Adrenal gland (tissue), 12 donors: ENCODE measurements around the gene DCTN2. TPM values are rescaled to one million over a fixed set of nuclear protein-coding genes. Genes with fewer than 3 reads are reported as not detected.

Source experiments
- DNase-seq, 7 donors: peaks; one replicate each; pipeline ENCODE4 v3.0.0-alpha.2; 2019 to 2020
- H3K27ac ChIP-seq, 5 donors: fragments of 200-600 bp; sonication (generic) in 4 of 5; 1 replicate in 3 of 5; 2 replicates in 2 of 5; pipeline versions ENCODE4 v1.5.1 to v1.8.0; 2016 to 2020; ENCODE audit warnings: mild to moderate bottlenecking in 1 of 5
- H3K27me3 ChIP-seq: fragments of 200-600 bp; 2 replicates; pipeline ENCODE4 v1.8.0; 2021
- H3K36me3 ChIP-seq, 2 donors: fragments of 200-600 bp; replicated peaks in 1 of 2; 1 replicate in 1 of 2; 2 replicates in 1 of 2; pipeline versions ENCODE4 v1.5.1 to v1.8.0; 2018 to 2022
- H3K4me1 ChIP-seq, 2 donors: fragments of 200-600 bp; replicated peaks in 1 of 2; 1 replicate in 1 of 2; 2 replicates in 1 of 2; pipeline versions ENCODE4 v1.5.1 to v1.8.0; 2018 to 2021
- H3K4me3 ChIP-seq, 4 donors: fragments of 200-600 bp; sonication (generic) in 3 of 4; one replicate each; pipeline ENCODE4 v1.5.1; 2016 to 2018
- H3K9me3 ChIP-seq, 3 donors: fragments of 200-600 bp; sonication (generic) in 1 of 3; replicated peaks in 1 of 3; 1 replicate in 2 of 3; 2 replicates in 1 of 3; pipeline versions ENCODE4 v1.5.1 to v1.8.0; 2016 to 2021
- CTCF ChIP-seq, 6 experiments: fragments of 450-650 bp in 4 of 6; fragments of 200-600 bp in 2 of 6; sonication (generic) in 1 of 6; IDR thresholded peaks; 1 replicate in 5 of 6; 2 replicates in 1 of 6; pipeline versions ENCODE4 v1.5.1 to v1.8.0; 2016 to 2021; ENCODE audit warnings: antibody characterized with exemption in 6 of 6, mild to moderate bottlenecking in 2 of 6, moderate library complexity in 1 of 6
- POLR2A ChIP-seq, 2 donors: fragments of 450-650 bp; IDR thresholded peaks; one replicate each; pipeline ENCODE4 v1.6.1; 2017; ENCODE audit warnings: antibody characterized with exemption in 2 of 2, mild to moderate bottlenecking in 2 of 2, moderate library complexity in 1 of 2
- WGBS, 4 donors: extraction: QIAGEN DNeasy Blood & Tissue Kit in 2 of 4; methylation state at CpG; one replicate each; pipeline versions ENCODE4 v1.1.5 to v1.1.7; 2013 to 2017; 5-methylcytosine and 5-hydroxymethylcytosine counted together
- intact Hi-C, 2 donors: fragments of 100-400 bp; cut with DNase I; formaldehyde crosslinking; loops; one replicate each; pipeline versions ENCODE4 v1.14.1 to v1.15.0; 2022 to 2023
- polyA plus RNA-seq, 3 donors: library from polyadenylated mRNA; stranded (reverse); fragments of 200-250 nt in 2 of 3; fragments of 350-450 nt in 1 of 3; fragmentation: Illumina TruSeq in 1 of 3; extraction: RNeasy Lipid Tissue Mini Kit (QIAGEN cat#74804) in 1 of 3; gene quantifications; one replicate each; pipeline ENCODE4 v1.2.3, GENCODE V29; 2013 to 2014
- total RNA-seq, 9 donors: library from RNA; depleted of rRNA in 4 of 9; stranded (reverse); fragments of >200 nt in 4 of 9; fragments of 120-200 nt in 1 of 9; fragmentation: NEBNext Ultra II Directional in 1 of 9; extraction: Animal tissue kit (Norgen Biotek cat#: 25700) in 1 of 9; gene quantifications; one replicate each; pipeline versions ENCODE4 v1.1.0 to v1.2.4, GENCODE V29; 2013 to 2023
- donor health status: healthy with polysubstance abuse.
- donor health status: Bipolar disorder and iron deficiency.
- donor health status: DM: yes; HTN: yes; CAD: no.
- donor health status: DM: no; HTN: no; CAD: no.
- donor health status: DM: no; HTN: no; CAD: no.
- donor health status: DM: yes; HTN: yes; CAD: no.

Gene DCTN2
- total and polyA plus RNA-seq, 12 donors, result 81.2 to 238 (median 135) TPM

GRCh38 chr12:57491393-57492280 is 55.4 kb downstream of the DCTN2 start:
- Histone ChIP-seq H3K27me3 (no peaks in the 10 kb centered on the region), H3K36me3 (peaks cover 0 to 39% of the 10 kb centered on the region in 2 donors), H3K4me3 (no peak overlapping the region), H3K27ac (no peak overlapping the region), H3K9me3 (no peaks in the 10 kb centered on the region), H3K4me1 (peaks cover 10 to 11% of the 10 kb centered on the region in 2 donors)
- intact Hi-C loops, result no loop called here
- no peak for DNase-seq
- TF ChIP-seq CTCF (IDR thresholded peaks at IDR 0.05) (no peak), POLR2A (IDR thresholded peaks at IDR 0.05) (no peak)
- WGBS, 4 donors, result 87 to 93% (median 90%) methylated on average over 14 to 15 of the region's 15 CpGs

- peaks cover 10 to 11% of the 10 kb centered on the region in 2 donors for H3K4me1 ChIP-seq
- H3K27me3 ChIP-seq, result no peaks in the 10 kb centered on the region
- intact Hi-C loops, result no loop called here
- H3K9me3 ChIP-seq, result no peaks in the 10 kb centered on the region
- H3K27ac ChIP-seq, result no peak overlapping the region
- H3K36me3 ChIP-seq, result peaks cover 0 to 31% of the 10 kb centered on the region in 2 donors
- H3K4me3 ChIP-seq, result no peak overlapping the region
- 91 to 98% (median 96%) methylated on average over 4 of the region's 4 CpGs for WGBS, 4 donors
- DNase-seq, result no peak
- no peak for TF ChIP-seq POLR2A (IDR thresholded peaks at IDR 0.05)
- no peak for TF ChIP-seq CTCF (IDR thresholded peaks at IDR 0.05)
Measured at GRCh38 chr12:57490126-57490525, 56.9 kb downstream of the DCTN2 start.

GRCh38 chr12:57489157-57489641 is 57.8 kb downstream of the DCTN2 start:
- DNase-seq, result no peak
- Histone ChIP-seq H3K27me3 (no peaks in the 10 kb centered on the region), H3K36me3 (peaks cover 0 to 31% of the 10 kb centered on the region in 2 donors), H3K4me3 (no peak overlapping the region), H3K27ac (no peak overlapping the region), H3K9me3 (no peaks in the 10 kb centered on the region), H3K4me1 (peaks cover 10 to 11% of the 10 kb centered on the region in 2 donors)
- intact Hi-C loops, result no loop called here
- TF ChIP-seq CTCF (IDR thresholded peaks at IDR 0.05) (no peak), POLR2A (IDR thresholded peaks at IDR 0.05) (no peak)
- 76 to 88% (median 86%) methylated on average over 5 of the region's 5 CpGs for WGBS, 4 donors

- H3K4me3 ChIP-seq, result peak overlapping the region in 3 of 4 donors; percentile 1 to 75 (median 52)
- no peak for DNase-seq
- intact Hi-C loops, result no loop called here
- peaks cover 0 to 28% of the 10 kb centered on the region in 2 donors for H3K36me3 ChIP-seq
- no peak for TF ChIP-seq CTCF (IDR thresholded peaks at IDR 0.05)
- no peak for TF ChIP-seq POLR2A (IDR thresholded peaks at IDR 0.05)
- H3K4me1 ChIP-seq, result peaks cover 10 to 11% of the 10 kb centered on the region in 2 donors
- H3K9me3 ChIP-seq, result no peaks in the 10 kb centered on the region
- H3K27me3 ChIP-seq, result no peaks in the 10 kb centered on the region
- peak overlapping the region in 3 of 5 donors; percentile 48 to 91 (median 51) for H3K27ac ChIP-seq
- 22 to 27% (median 25%) methylated on average over 11 of the region's 11 CpGs for WGBS, 4 donors
Measured at GRCh38 chr12:57488402-57489156, 58.4 kb downstream of the DCTN2 start.
